H1 (cell line): ENCODE data around the gene RNF31. TPM values are rescaled to one million over a fixed set of nuclear protein-coding genes. Genes with fewer than 3 reads are reported as not detected.

Source experiments
- CTCF ChIA-PET: fragments of 300-600 bp; sonication (Branson Sonifier 250); formaldehyde crosslinking; loops from one replicate; lab custom pipeline; 2021; ENCODE audit not compliant: partially characterized antibody; lab: Charles Lee
- POLR2A ChIA-PET: fragments of 300-600 bp; sonication (Branson Sonifier 250); formaldehyde crosslinking; loops from one replicate; lab custom pipeline; 2021; ENCODE audit warnings: inconsistent platforms; ENCODE audit not compliant: partially characterized antibody; lab: Charles Lee
- DNase-seq, 2 experiments: peaks; one replicate each; pipeline versions ENCODE4 v3.0.0 to v3.0.0-alpha.2; 2010 to 2022; ENCODE audit warnings: low spot score in 2 of 2, low read depth in 1 of 2, mixed read lengths in 1 of 2
- FAIRE-seq: peaks from 2 replicates; lab custom pipeline; 2011; peaks lifted over from hg19 to GRCh38; lab: Jason Lieb, UNC
- H2AFZ ChIP-seq: 2 replicates; pipeline ENCODE4 v1.8.1; 2012; ENCODE audit warnings: low read length, inconsistent platforms
- H2AK5ac ChIP-seq: 2 replicates; pipeline ENCODE4 v1.6.1; 2013; ENCODE audit warnings: low read depth, low read length
- H2BK120ac ChIP-seq: replicated peaks from 2 replicates; pipeline ENCODE3; 2013; ENCODE audit warnings: low read depth, low read length, inconsistent platforms
- H2BK12ac ChIP-seq: 2 replicates; pipeline ENCODE4 v1.6.1; 2013; ENCODE audit warnings: low read depth, low read length
- H2BK15ac ChIP-seq: 2 replicates; pipeline ENCODE4 v1.6.1; 2013; ENCODE audit warnings: low read length
- H2BK20ac ChIP-seq: 2 replicates; pipeline ENCODE4 v1.6.1; 2013; ENCODE audit warnings: low read length
- H2BK5ac ChIP-seq: 2 replicates; pipeline ENCODE4 v1.6.1; 2013; ENCODE audit warnings: low read depth, low read length
- H3K14ac ChIP-seq: 2 replicates; pipeline ENCODE4 v1.6.1; 2013; ENCODE audit warnings: inconsistent platforms; ENCODE audit not compliant: insufficient read length
- H3K18ac ChIP-seq: 2 replicates; pipeline ENCODE4 v1.6.1; 2013; ENCODE audit warnings: low read length; ENCODE audit errors: extremely low read depth
- H3K23ac ChIP-seq: 2 replicates; pipeline ENCODE4 v1.6.1; 2013; ENCODE audit warnings: inconsistent platforms; ENCODE audit not compliant: insufficient read length
- H3K23me2 ChIP-seq: 2 replicates; pipeline ENCODE4 v1.6.1; 2013; ENCODE audit warnings: low read depth, low read length
- H3K27ac ChIP-seq: 2 replicates; pipeline ENCODE4 v1.6.1; 2011; ENCODE audit warnings: low read depth, low read length, inconsistent platforms
- H3K27me3 ChIP-seq, 4 experiments: replicated peaks in 1 of 4; 1 replicate in 1 of 4; 2 replicates in 3 of 4; pipeline versions ENCODE4 v1.6.1 to v1.8.1; 2011 to 2013; ENCODE audit warnings: low read length in 3 of 4, mild to moderate bottlenecking in 3 of 4, inconsistent platforms in 2 of 4, mixed read lengths in 2 of 4, moderate library complexity in 1 of 4; ENCODE audit not compliant: control insufficient read depth in 3 of 4, insufficient read depth in 3 of 4; ENCODE audit errors: extremely low read depth in 1 of 4
- H3K36me3 ChIP-seq, 4 experiments: 2 replicates each; pipeline versions ENCODE4 v1.6.1 to v1.8.1; 2011 to 2013; ENCODE audit warnings: mild to moderate bottlenecking in 4 of 4, low read length in 3 of 4, moderate library complexity in 2 of 4, control low read depth in 1 of 4, inconsistent platforms in 1 of 4; ENCODE audit not compliant: insufficient read depth in 4 of 4, control insufficient read depth in 2 of 4
- H3K4ac ChIP-seq: replicated peaks from 2 replicates; pipeline ENCODE3; 2013; ENCODE audit warnings: low read length, low read depth, mixed read lengths, inconsistent platforms; ENCODE audit not compliant: insufficient read length
- H3K4me1 ChIP-seq, 4 experiments: replicated peaks in 1 of 4; 1 replicate in 1 of 4; 2 replicates in 3 of 4; pipeline versions ENCODE4 v1.6.1 to v1.8.1; 2011 to 2013; ENCODE audit warnings: low read length in 3 of 4, inconsistent platforms in 2 of 4, mixed read lengths in 1 of 4; ENCODE audit not compliant: insufficient read depth in 4 of 4, control insufficient read depth in 3 of 4
- H3K4me2 ChIP-seq, 2 experiments: 2 replicates each; pipeline versions ENCODE4 v1.6.1 to v1.8.1; 2011 to 2013; ENCODE audit warnings: low read depth in 2 of 2, low read length in 2 of 2, control low read depth in 1 of 2, inconsistent platforms in 1 of 2, mild to moderate bottlenecking in 1 of 2; ENCODE audit not compliant: insufficient read depth in 1 of 2
- H3K4me3 ChIP-seq, 4 experiments: fragments of 200-600, 300-600 bp in 1 of 4; sonication (generic), shearing (Covaris generic), sonication (Bioruptor Twin) in 1 of 4; 2 replicates each; pipeline versions ENCODE4 v1.5.1 to v1.8.1; 2011 to 2016; ENCODE audit warnings: low read length in 4 of 4, low read depth in 3 of 4, control low read depth in 2 of 4, inconsistent platforms in 2 of 4, mild to moderate bottlenecking in 2 of 4, mixed read lengths in 1 of 4, moderate library complexity in 1 of 4; ENCODE audit not compliant: insufficient read depth in 2 of 4; ENCODE audit errors: extremely low read depth in 1 of 4
- H3K56ac ChIP-seq: replicated peaks from 2 replicates; pipeline ENCODE3; 2013; ENCODE audit warnings: low read depth, mild to moderate bottlenecking, mixed read lengths, low read length, inconsistent platforms; ENCODE audit not compliant: insufficient read length
- H3K79me1 ChIP-seq: 2 replicates; pipeline ENCODE4 v1.6.1; 2013; ENCODE audit warnings: low read depth, low read length, control low read depth
- H3K79me2 ChIP-seq, 2 experiments: 2 replicates each; pipeline versions ENCODE4 v1.6.1 to v1.8.1; 2012 to 2013; ENCODE audit warnings: low read length in 2 of 2, mild to moderate bottlenecking in 2 of 2, inconsistent platforms in 1 of 2; ENCODE audit not compliant: insufficient read depth in 2 of 2, control insufficient read depth in 1 of 2
- H3K9ac ChIP-seq, 4 experiments: replicated peaks in 1 of 4; 1 replicate in 1 of 4; 2 replicates in 3 of 4; pipeline versions ENCODE4 v1.6.1 to v1.8.1; 2011 to 2013; ENCODE audit warnings: low read depth in 3 of 4, low read length in 3 of 4, control low read depth in 2 of 4, mild to moderate bottlenecking in 2 of 4, moderate library complexity in 2 of 4, inconsistent platforms in 1 of 4; ENCODE audit errors: extremely low read depth in 1 of 4
- H3K9me3 ChIP-seq, 2 experiments: 2 replicates each; pipeline versions ENCODE4 v1.6.1 to v1.8.1; 2012 to 2013; ENCODE audit warnings: mild to moderate bottlenecking in 2 of 2, moderate library complexity in 2 of 2, control low read depth in 1 of 2, inconsistent platforms in 1 of 2, low read depth in 1 of 2, low read length in 1 of 2, mixed read lengths in 1 of 2; ENCODE audit not compliant: insufficient read depth in 2 of 2
- H4K20me1 ChIP-seq, 2 experiments: replicated peaks in 1 of 2; 2 replicates each; pipeline versions ENCODE3 to v1.8.1; 2011 to 2013; ENCODE audit warnings: inconsistent platforms in 2 of 2, low read length in 2 of 2, mild to moderate bottlenecking in 1 of 2; ENCODE audit not compliant: insufficient read depth in 2 of 2, control insufficient read depth in 1 of 2
- H4K5ac ChIP-seq: 2 replicates; pipeline ENCODE4 v1.6.1; 2013; ENCODE audit warnings: low read length, low read depth, mixed read lengths, inconsistent platforms; ENCODE audit not compliant: insufficient read length
- H4K8ac ChIP-seq: 2 replicates; pipeline ENCODE4 v1.8.0; 2013; ENCODE audit warnings: mild to moderate bottlenecking, moderate library complexity, low read length, inconsistent platforms; ENCODE audit not compliant: insufficient read depth; ENCODE audit errors: extremely low read depth
- H4K91ac ChIP-seq: replicated peaks from 2 replicates; pipeline ENCODE3; 2013; ENCODE audit warnings: low read length, mixed read lengths, inconsistent platforms; ENCODE audit not compliant: insufficient read length
- CBX5 ChIP-seq: fragments of 300-800, 300-1000 bp; sonication (generic); IDR thresholded peaks from 2 replicates; pipeline ENCODE4 v1.7.1; 2016; ENCODE audit warnings: antibody characterized with exemption, low read length, low read depth
- CEBPB ChIP-seq: IDR thresholded peaks from 2 replicates; pipeline ENCODE4 v1.6.1; 2012; ENCODE audit warnings: low read depth, low read length
- CTBP2 ChIP-seq: IDR thresholded peaks from 2 replicates; pipeline ENCODE4 v1.7.0; 2011; ENCODE audit warnings: borderline replicate concordance, mild to moderate bottlenecking, moderate library complexity, mixed read lengths, low read length; ENCODE audit not compliant: insufficient read depth, insufficient read length
- GABPA ChIP-seq: IDR thresholded peaks from 2 replicates; pipeline ENCODE4 v1.6.1; 2011; ENCODE audit warnings: mild to moderate bottlenecking, low read length, moderate library complexity, borderline replicate concordance; ENCODE audit not compliant: insufficient read depth
- HDAC2 ChIP-seq, 2 experiments: fragments of 300-600 bp in 1 of 2; sonication (generic) in 1 of 2; IDR thresholded peaks; 2 replicates each; pipeline ENCODE4 v1.6.1; 2011 to 2012; ENCODE audit warnings: low read depth in 2 of 2, low read length in 2 of 2, mild to moderate bottlenecking in 2 of 2, moderate library complexity in 2 of 2, borderline replicate concordance in 1 of 2, inconsistent platforms in 1 of 2
- KDM1A ChIP-seq: fragments of 200-600, 300-600 bp; sonication (generic); IDR thresholded peaks from 2 replicates; pipeline ENCODE4 v1.7.1; 2016; ENCODE audit warnings: mild to moderate bottlenecking, low read length, borderline replicate concordance
- MAFK ChIP-seq: IDR thresholded peaks from 2 replicates; pipeline ENCODE4 v1.6.1; 2012; ENCODE audit warnings: low read depth, mild to moderate bottlenecking, improper control_type of control experiment, low read length
- POLR2A ChIP-seq, 2 experiments: IDR thresholded peaks; 1 replicate in 1 of 2; 2 replicates in 1 of 2; pipeline ENCODE4 v1.6.1; 2011; ENCODE audit warnings: low read depth in 2 of 2, low read length in 2 of 2, mild to moderate bottlenecking in 2 of 2; ENCODE audit errors: control extremely low read depth in 1 of 2
- RXRA ChIP-seq: IDR thresholded peaks from 2 replicates; pipeline ENCODE4 v1.6.1; 2011; ENCODE audit warnings: low read depth, mild to moderate bottlenecking, low read length, moderate library complexity; ENCODE audit not compliant: insufficient read depth
- SAP30 ChIP-seq: fragments of 300-600 bp; sonication (generic); IDR thresholded peaks from 2 replicates; pipeline ENCODE4 v1.7.1; 2012; ENCODE audit warnings: low read length, moderate library complexity, mild to moderate bottlenecking, inconsistent platforms; ENCODE audit not compliant: insufficient read depth, insufficient replicate concordance
- SRF ChIP-seq: IDR thresholded peaks from 2 replicates; pipeline ENCODE4 v1.6.1; 2011; ENCODE audit warnings: mild to moderate bottlenecking, low read depth, low read length, moderate library complexity
- WGBS, 2 experiments: shearing (Covaris generic) in 1 of 2; methylation state at CpG; one replicate each; pipeline versions ENCODE4 v1.1.6 to v1.1.7; 2013 to 2015; ENCODE audit warnings: low lambda C conversion rate in 2 of 2, mixed read lengths in 2 of 2, inconsistent platforms in 1 of 2, low coverage in 1 of 2, missing lambda C conversion rate in 1 of 2; ENCODE audit not compliant: insufficient replicate concordance in 2 of 2, insufficient coverage in 1 of 2, insufficient read length in 1 of 2; ENCODE audit errors: extremely low coverage in 1 of 2, missing lambda C conversion rate in 1 of 2; 5-methylcytosine and 5-hydroxymethylcytosine counted together
- polyA plus RNA-seq, 7 experiments: library from polyadenylated mRNA; depleted of rRNA in 3 of 7; stranded (reverse) in 5 of 7; unstranded in 2 of 7; fragments of >200 nt in 5 of 7; fragments of 200-250 nt in 2 of 7; gene quantifications; 1 replicate in 5 of 7; 2 replicates in 1 of 7; 4 replicates in 1 of 7; pipeline versions ENCODE4 v1.2.1 to v1.2.3, GENCODE V29; 2011 to 2013; ENCODE audit warnings: missing spikeins in 2 of 7, mixed read lengths in 2 of 7
- total RNA-seq: library from RNA; stranded (reverse); fragmentation: NEBNext Ultra II Directional; extraction: Animal tissue kit (Norgen Biotek cat#: 25700); gene quantifications from 2 replicates; pipeline ENCODE4 v1.2.1, GENCODE V29; 2021

The RNF31 gene
- total and polyA plus RNA-seq, 2 of the 8 experiments (the other 6 are each of a cell fraction or from before 2014, with no cell fraction given), result 17.5 to 72.0 TPM

DNA sequence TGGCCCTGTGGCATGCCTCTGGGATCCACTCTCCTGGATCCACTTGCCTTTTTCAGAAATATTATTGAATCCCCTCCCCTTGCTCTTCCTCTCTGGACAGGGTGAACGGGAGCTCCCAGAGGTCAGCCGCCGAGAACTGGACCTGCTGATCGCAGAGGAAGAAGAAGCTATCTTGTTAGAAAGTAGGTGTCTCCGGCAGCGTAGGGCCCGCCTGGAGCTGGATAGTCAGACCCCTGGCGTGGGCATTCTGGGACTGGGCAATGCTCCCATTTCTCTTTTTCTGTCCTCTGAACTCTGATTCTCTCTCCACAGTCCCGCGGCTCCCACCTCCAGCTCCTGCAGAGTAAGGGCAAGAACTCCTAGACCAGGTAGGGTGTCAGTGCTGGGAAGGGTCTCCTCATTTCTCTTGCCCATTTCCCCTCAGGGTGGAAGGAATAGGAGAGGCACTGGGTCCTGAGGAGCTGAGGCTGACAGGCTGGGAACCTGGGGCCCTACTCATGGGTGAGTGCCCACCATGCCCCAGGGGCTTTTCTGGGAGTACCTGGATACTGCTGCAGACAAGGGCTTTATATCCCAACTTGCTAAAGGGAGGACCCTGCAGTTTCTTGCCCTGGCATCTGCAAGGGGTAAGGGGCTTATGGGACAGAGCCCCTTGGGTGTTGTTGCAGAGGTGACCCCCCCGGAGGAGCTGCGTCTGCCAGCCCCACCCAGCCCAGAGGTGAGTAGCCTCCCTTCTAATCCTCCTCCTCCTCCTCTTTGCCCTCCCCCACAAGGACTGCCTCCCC is 29.9 kb downstream of the RNF31 start:
- Histone ChIP-seq H3K27ac (no peak overlapping the region), H3K79me1 (no peaks in the 10 kb centered on the region), H2AK5ac (no peak overlapping the region), H4K8ac (no peak overlapping the region), H3K36me3 (peaks cover 14 to 36% (median 32%) of the 10 kb centered on the region in 4 experiments), H3K4ac (no peak overlapping the region), H3K23ac (no peak overlapping the region), H2BK15ac (no peak overlapping the region), H3K14ac (no peak overlapping the region), H2BK5ac (no peak overlapping the region), H3K9me3 (no peaks in the 10 kb centered on the region), H4K20me1 (peaks cover 2 to 15% of the 10 kb centered on the region in 2 experiments), H3K4me1 (peaks cover 0 to 8% (median 6%) of the 10 kb centered on the region in 4 experiments; a peak in 4 of 7 replicates), H3K18ac (no peak overlapping the region), H2AFZ (no peak overlapping the region), H3K4me2 (no peak overlapping the region), H2BK120ac (no peak overlapping the region), H2BK20ac (no peak overlapping the region), H3K56ac (no peak overlapping the region), H2BK12ac (no peak overlapping the region), H3K79me2 (no peaks in the 10 kb centered on the region), H3K4me3 (no peak overlapping the region), H3K27me3 (no peaks in the 10 kb centered on the region), H3K23me2 (peaks cover 2% of the 10 kb centered on the region; the same call in 1 of the 2 replicates), H4K91ac (no peak overlapping the region), H3K9ac (no peak overlapping the region), H4K5ac (no peak overlapping the region)
- DNase-seq, result no peak
- ChIA-PET CTCF (interaction anchor here (0.9 to 1.1 kb wide), 4 partner anchors 16 to 125 kb away, joined by 3 to 4 read pairs (median 3); partner anchors contain the start of gene IRF9), POLR2A (interaction anchor here (0.9 to 10.7 kb wide), 13 partner anchors 8 to 574 kb away, joined by 3 to 158 read pairs (median 5); partner anchors contain the start of genes IPO4, IRF9 and PSME2)
- 92% methylated on average over 10 of the region's 12 CpGs; no CpG with 5 or more reads in 1 of the 2 experiments for WGBS, 2 experiments
- FAIRE-seq, result no peak
- TF ChIP-seq SAP30 (no peak), CEBPB (no peak), CBX5 (no peak), GABPA (no peak), KDM1A (no peak), CTBP2 (no peak), POLR2A (IDR thresholded peaks at IDR 0.05; ENCODE audit: control extremely low read depth in 1 of 2, low read depth in 2 of 2, low read length in 2 of 2) (no peak; a peak in 1 of 3 replicates), MAFK (no peak), SRF (no peak), HDAC2 (IDR thresholded peaks at IDR 0.05; ENCODE audit: borderline replicate concordance in 1 of 2, low read depth in 2 of 2, low read length in 2 of 2) (no peak), RXRA (no peak)
